HG02981 (cell line): ENCODE measurements around the gene TSHZ3.

Source experiments
- ATAC-seq: cut with Tn5 transposase; IDR thresholded peaks from one replicate; pipeline ENCODE4 v1.9.1; 2021; ENCODE audit warnings: mild to moderate bottlenecking, moderate library complexity; ENCODE audit not compliant: unreplicated experiment

The TSHZ3 gene

GRCh38 chr19:31292639-31293185 is 56.5 kb downstream of the TSHZ3 start:
- ATAC-seq: no peak

- ATAC-seq: no peak
These were observed 58.2 kb downstream of the TSHZ3 start for GRCh38 chr19:31290931-31291590.

GRCh38 chr19:31289976-31290375 is 59.3 kb downstream of the TSHZ3 start:
- ATAC-seq: no peak

GRCh38 chr19:31289381-31289880 is 59.8 kb downstream of the TSHZ3 start:
- ATAC-seq: no peak

GRCh38 chr19:31286491-31286890 is 62.7 kb downstream of the TSHZ3 start:
- ATAC-seq: no peak

- ATAC-seq: no peak
These were observed 63.5 kb downstream of the TSHZ3 start for GRCh38 chr19:31285744-31286143.

GRCh38 chr19:31284621-31285020 is 64.6 kb downstream of the TSHZ3 start:
- no peak for ATAC-seq

GRCh38 chr19:31283701-31284100 is 65.5 kb downstream of the TSHZ3 start:
- no peak for ATAC-seq

GRCh38 chr19:31282346-31282745 is 66.9 kb downstream of the TSHZ3 start:
- no peak for ATAC-seq

- ATAC-seq: no peak
These were observed 68.8 kb downstream of the TSHZ3 start for GRCh38 chr19:31280287-31281006.

- ATAC-seq: no peak
These were observed 69.8 kb downstream of the TSHZ3 start for GRCh38 chr19:31279436-31279765.

GRCh38 chr19:31278555-31279435 is 70.4 kb downstream of the TSHZ3 start:
- no peak for ATAC-seq

GRCh38 chr19:31277516-31277915 is 71.7 kb downstream of the TSHZ3 start:
- ATAC-seq: no peak

GRCh38 chr19:31276831-31277230 is 72.4 kb downstream of the TSHZ3 start:
- ATAC-seq: no peak

GRCh38 chr19:31275068-31275334 is 74.2 kb downstream of the TSHZ3 start:
- ATAC-seq: no peak

GRCh38 chr19:31274251-31275067 is 74.8 kb downstream of the TSHZ3 start:
- ATAC-seq: no peak

GRCh38 chr19:31272583-31273106 is 76.6 kb downstream of the TSHZ3 start:
- no peak for ATAC-seq

- ATAC-seq: no peak
These were observed 77.8 kb downstream of the TSHZ3 start for GRCh38 chr19:31271306-31271911.

GRCh38 chr19:31270897-31271296 is 78.3 kb downstream of the TSHZ3 start:
- no peak for ATAC-seq
